Tibial nerve (tissue), 4 donors: Measurements from ENCODE around the gene MBTD1. TPM values are rescaled to one million over a fixed set of nuclear protein-coding genes. Genes with fewer than 3 reads are reported as not detected.

ENCODE experiments used
- DNase-seq, 2 donors: peaks; one replicate each; pipeline ENCODE4 v3.0.0-alpha.2; 2019; ENCODE audit warnings: low spot score in 2 of 2
- H3K27ac ChIP-seq, 4 donors: fragments of 200-600 bp; sonication (generic) in 3 of 4; one replicate each; pipeline ENCODE4 v1.5.1; 2017 to 2019; ENCODE audit warnings: mild to moderate bottlenecking in 1 of 4
- H3K27me3 ChIP-seq, 2 donors: fragments of 200-600 bp; sonication (generic) in 1 of 2; one replicate each; pipeline versions ENCODE4 v1.5.1 to v1.6.0; 2017 to 2019
- H3K36me3 ChIP-seq, 3 donors: fragments of 200-600 bp; sonication (generic); one replicate each; pipeline ENCODE4 v1.5.1; 2018 to 2019
- H3K4me1 ChIP-seq, 4 donors: fragments of 200-600 bp; sonication (generic) in 3 of 4; one replicate each; pipeline ENCODE4 v1.5.1; 2017 to 2019
- H3K4me3 ChIP-seq, 4 donors: fragments of 200-600 bp; sonication (generic) in 3 of 4; one replicate each; pipeline ENCODE4 v1.5.1; 2017 to 2019; ENCODE audit warnings: mild to moderate bottlenecking in 1 of 4, moderate library complexity in 1 of 4
- H3K9me3 ChIP-seq, 4 donors: fragments of 200-600 bp; sonication (generic) in 3 of 4; one replicate each; pipeline ENCODE4 v1.5.1; 2017 to 2019
- CTCF ChIP-seq, 5 experiments: fragments of 200-600 bp in 3 of 5; fragments of 450-650 bp in 2 of 5; sonication (generic) in 3 of 5; IDR thresholded peaks; one replicate each; pipeline ENCODE4 v1.5.1; 2016 to 2019; ENCODE audit warnings: antibody characterized with exemption in 5 of 5, mild to moderate bottlenecking in 3 of 5, moderate library complexity in 2 of 5
- EP300 ChIP-seq, 2 donors: sonication (generic); formaldehyde crosslinking; IDR thresholded peaks; one replicate each; pipeline ENCODE4 v1.6.1; 2017; ENCODE audit warnings: antibody characterized with exemption in 2 of 2, mild to moderate bottlenecking in 1 of 2
- POLR2A ChIP-seq, 2 donors: fragments of 450-650 bp; IDR thresholded peaks; one replicate each; pipeline ENCODE4 v1.6.1; 2017; ENCODE audit warnings: antibody characterized with exemption in 2 of 2, mild to moderate bottlenecking in 2 of 2, moderate library complexity in 2 of 2
- WGBS, 2 donors: methylation state at CpG; one replicate each; pipeline ENCODE4 v1.1.5; 2018; 5-methylcytosine and 5-hydroxymethylcytosine counted together
- total RNA-seq, 4 donors: library from RNA; depleted of rRNA; stranded (reverse); fragments of >200 nt; gene quantifications; one replicate each; pipeline ENCODE4 v1.1.0, GENCODE V29; 2016

The MBTD1 gene
- total RNA-seq, 4 donors from 2014 or later: 10.8 to 18.8 (median 16.3) TPM

- DNase-seq: no peak
- 91 to 93% methylated on average over 1 of the region's 1 CpG for WGBS, 2 donors
- no peaks in the 10 kb centered on the region for H3K27me3 ChIP-seq
- TF ChIP-seq CTCF (IDR thresholded peaks at IDR 0.05): no peak
- TF ChIP-seq POLR2A (IDR thresholded peaks at IDR 0.05): no peak
- TF ChIP-seq EP300 (IDR thresholded peaks at IDR 0.05): no peak
- peaks cover 0 to 93% (median 0%) of the 10 kb centered on the region in 3 donors for H3K36me3 ChIP-seq
- no peak overlapping the region for H3K27ac ChIP-seq
- no peak overlapping the region for H3K4me3 ChIP-seq
- no peaks in the 10 kb centered on the region for H3K9me3 ChIP-seq
- H3K4me1 ChIP-seq: peaks cover 0 to 6% (median 0%) of the 10 kb centered on the region in 4 donors
Observed at GRCh38 chr17:51214920-51215319, 44.9 kb downstream of the MBTD1 start.

GRCh38 chr17:51203838-51204237 lies 56.0 kb downstream of the MBTD1 start:
- Histone ChIP-seq H3K4me3 (no peak overlapping the region), H3K36me3 (peaks cover 0 to 92% (median 34%) of the 10 kb centered on the region in 3 donors), H3K27me3 (no peaks in the 10 kb centered on the region), H3K4me1 (no peaks in the 10 kb centered on the region), H3K27ac (no peak overlapping the region), H3K9me3 (no peaks in the 10 kb centered on the region)
- no peak for TF ChIP-seq POLR2A (IDR thresholded peaks at IDR 0.05)
- no peak for TF ChIP-seq EP300 (IDR thresholded peaks at IDR 0.05)
- no peak for TF ChIP-seq CTCF (IDR thresholded peaks at IDR 0.05)
- no peak for DNase-seq

- Histone ChIP-seq H3K4me1 (no peaks in the 10 kb centered on the region), H3K36me3 (peaks cover 0 to 96% (median 27%) of the 10 kb centered on the region in 3 donors), H3K4me3 (no peak overlapping the region), H3K27me3 (no peaks in the 10 kb centered on the region), H3K9me3 (no peaks in the 10 kb centered on the region), H3K27ac (no peak overlapping the region)
- no peak for TF ChIP-seq CTCF (IDR thresholded peaks at IDR 0.05)
- TF ChIP-seq EP300 (IDR thresholded peaks at IDR 0.05): no peak
- TF ChIP-seq POLR2A (IDR thresholded peaks at IDR 0.05): no peak
- 91 to 94% methylated on average over 2 of the region's 2 CpGs for WGBS, 2 donors
- no peak for DNase-seq
Observed at GRCh38 chr17:51200846-51201245, 59.0 kb downstream of the MBTD1 start.

- H3K4me3 ChIP-seq: no peak overlapping the region
- TF ChIP-seq CTCF (IDR thresholded peaks at IDR 0.05) (no peak), POLR2A (IDR thresholded peaks at IDR 0.05) (no peak), EP300 (IDR thresholded peaks at IDR 0.05) (no peak)
- H3K27me3 ChIP-seq: no peaks in the 10 kb centered on the region
- no peaks in the 10 kb centered on the region for H3K9me3 ChIP-seq
- peaks cover 0 to 96% (median 22%) of the 10 kb centered on the region in 3 donors for H3K36me3 ChIP-seq
- H3K27ac ChIP-seq: no peak overlapping the region
- DNase-seq: no peak
- 94 to 96% methylated on average over 6 of the region's 6 CpGs for WGBS, 2 donors
- no peaks in the 10 kb centered on the region for H3K4me1 ChIP-seq
Observed at GRCh38 chr17:51200295-51200694, 59.6 kb downstream of the MBTD1 start.

- no peaks in the 10 kb centered on the region for H3K4me1 ChIP-seq
- no peak for DNase-seq
- H3K9me3 ChIP-seq: no peaks in the 10 kb centered on the region
- no peak overlapping the region for H3K4me3 ChIP-seq
- 73 to 94% methylated on average over 4 of the region's 4 CpGs for WGBS, 2 donors
- H3K27me3 ChIP-seq: no peaks in the 10 kb centered on the region
- TF ChIP-seq CTCF (IDR thresholded peaks at IDR 0.05) (no peak), POLR2A (IDR thresholded peaks at IDR 0.05) (no peak), EP300 (IDR thresholded peaks at IDR 0.05) (no peak)
- no peak overlapping the region for H3K27ac ChIP-seq
- peaks cover 0 to 96% (median 18%) of the 10 kb centered on the region in 3 donors for H3K36me3 ChIP-seq
Observed at GRCh38 chr17:51197754-51198153, 62.1 kb downstream of the MBTD1 start.
